ENCODE results near the gene TMEM59L.

DNA sequence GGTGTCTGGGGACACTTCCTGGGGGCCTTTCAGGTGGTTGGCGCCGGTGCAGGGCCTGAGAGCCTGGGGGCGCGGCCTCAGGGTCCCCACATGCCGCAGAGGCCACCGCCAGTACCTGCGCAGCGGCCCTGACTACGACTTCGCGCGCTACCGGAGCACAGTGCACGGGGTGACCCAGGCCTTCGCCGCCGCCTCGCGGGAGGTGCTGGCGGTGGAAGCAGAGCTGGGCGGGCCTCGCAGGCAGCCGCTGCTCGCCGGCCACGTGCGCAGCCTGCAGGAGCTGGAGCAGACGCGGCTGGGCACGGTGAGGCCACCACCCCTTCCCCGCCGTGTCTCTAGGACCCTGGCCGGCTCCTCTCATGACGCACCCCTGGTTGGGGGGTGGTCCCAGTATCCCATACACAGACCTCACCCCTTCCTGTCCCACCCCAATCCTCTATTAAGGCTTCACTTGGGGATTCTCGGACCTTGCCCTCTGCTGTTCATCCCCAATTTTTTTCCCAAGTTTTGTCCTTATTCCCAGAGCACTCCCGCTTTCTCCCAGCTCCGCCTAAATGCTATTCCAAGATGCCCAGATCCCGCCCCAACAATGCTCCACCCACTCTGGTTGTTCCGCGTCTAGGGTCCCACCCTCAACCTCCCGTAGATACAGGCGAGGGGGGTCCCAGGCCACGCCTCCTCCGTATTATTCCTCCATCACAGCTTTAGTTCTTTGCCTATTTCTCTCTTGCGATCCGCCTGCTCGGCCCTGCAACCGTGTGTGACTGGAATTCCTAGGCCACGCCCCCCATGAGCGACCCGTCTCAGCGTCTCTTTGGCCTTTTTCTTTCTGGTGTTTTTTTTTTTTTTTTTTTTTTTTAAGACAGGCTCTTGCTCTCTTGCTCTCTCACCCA lies 23.0 kb upstream of the TMEM59L start:
- TF ChIP-seq TAF1 (IDR thresholded peaks at IDR 0.05; ENCODE audit: borderline replicate concordance, low read depth, low read length), result no peak
- no peak for TF ChIP-seq POLR2AphosphoS5 (IDR thresholded peaks at IDR 0.05; ENCODE audit: low read depth, low read length)
- TF ChIP-seq POLR2A (IDR thresholded peaks at IDR 0.05; ENCODE audit: low read depth, low read length), result no peak
